NCI-H526 (cell line): ENCODE measurements around the gene SDK2.

Experiments used
- DNase-seq, 2 experiments: peaks; one replicate each; lab custom pipeline; 2025; lab: John Stamatoyannopoulos, UW

Gene SDK2

GRCh38 chr17:73634629-73635028, 9.6 kb downstream of the SDK2 start:
- no peak for DNase-seq

- no peak for DNase-seq
Observed at GRCh38 chr17:73633736-73634135, 10.5 kb downstream of the SDK2 start.

GRCh38 chr17:73632513-73632912, 11.7 kb downstream of the SDK2 start:
- DNase-seq, result no peak

GRCh38 chr17:73630965-73631595, 13.2 kb downstream of the SDK2 start:
- DNase-seq, result no peak

GRCh38 chr17:73630531-73630930, 13.7 kb downstream of the SDK2 start:
- DNase-seq, result no peak

- no peak for DNase-seq
Observed at GRCh38 chr17:73628642-73629552, 15.3 kb downstream of the SDK2 start.

GRCh38 chr17:73625991-73626673, 18.1 kb downstream of the SDK2 start:
- no peak for DNase-seq

- DNase-seq, result no peak
Observed at GRCh38 chr17:73625006-73625405, 19.2 kb downstream of the SDK2 start.

GRCh38 chr17:73624496-73624988, 19.7 kb downstream of the SDK2 start:
- DNase-seq, result no peak

- DNase-seq, result no peak
Observed at GRCh38 chr17:73623818-73624217, 20.4 kb downstream of the SDK2 start.

GRCh38 chr17:73623247-73623646, 21.0 kb downstream of the SDK2 start:
- DNase-seq, result no peak

GRCh38 chr17:73622381-73622780, 21.9 kb downstream of the SDK2 start:
- DNase-seq, result no peak

GRCh38 chr17:73621685-73622084, 22.6 kb downstream of the SDK2 start:
- DNase-seq, result no peak

- DNase-seq, result no peak
Observed at GRCh38 chr17:73620414-73620813, 23.8 kb downstream of the SDK2 start.

GRCh38 chr17:73617501-73617900, 26.7 kb downstream of the SDK2 start:
- no peak for DNase-seq

GRCh38 chr17:73616873-73617404, 27.3 kb downstream of the SDK2 start:
- DNase-seq, result no peak

GRCh38 chr17:73616120-73616872, 27.9 kb downstream of the SDK2 start:
- no peak for DNase-seq

- no peak for DNase-seq
Observed at GRCh38 chr17:73614256-73614655, 30.0 kb downstream of the SDK2 start.

GRCh38 chr17:73613271-73614233, 30.7 kb downstream of the SDK2 start:
- DNase-seq, result no peak

- DNase-seq, result peak in 1 of 2 experiments; percentile 34
Observed at GRCh38 chr17:73612031-73612472, 32.2 kb downstream of the SDK2 start.
